GM20431 (cell line): Measurements from ENCODE around the gene FOXO4.

ENCODE experiments used
- in situ Hi-C: fragments of 300-500 bp; cut with MseI, MboI; formaldehyde crosslinking; loops from one replicate; pipeline ENCODE4 v1.15.0; 2020; ENCODE audit warnings: low sequenced_read_pairs; ENCODE audit not compliant: unreplicated experiment

FOXO4 gene

GRCh38 chrX:71098302-71098701 lies 2.7 kb downstream of the FOXO4 start:
- in situ Hi-C loops = no loop called here

- in situ Hi-C loops = no loop called here
These were observed 3.4 kb downstream of the FOXO4 start for GRCh38 chrX:71098951-71099506.

- in situ Hi-C loops = no loop called here
These were observed 4.1 kb downstream of the FOXO4 start for GRCh38 chrX:71099736-71100135.

GRCh38 chrX:71100581-71101505 lies 5.2 kb downstream of the FOXO4 start:
- in situ Hi-C loops = no loop called here

- in situ Hi-C loops = no loop called here
These were observed 6.6 kb downstream of the FOXO4 start for GRCh38 chrX:71102292-71102691.

- in situ Hi-C loops = no loop called here
These were observed 7.7 kb downstream of the FOXO4 start for GRCh38 chrX:71103110-71103983.

GRCh38 chrX:71105628-71106027 lies 10.0 kb downstream of the FOXO4 start:
- in situ Hi-C loops = no loop called here

GRCh38 chrX:71106427-71106826 lies 10.8 kb downstream of the FOXO4 start, which contains the start of gene CXorf65:
CXorf65 (minus strand) TSS chrX:71106740; CDS start chrX:71106556, 184 bp downstream.
- in situ Hi-C loops = no loop called here

GRCh38 chrX:71107245-71107644 lies 11.6 kb downstream of the FOXO4 start:
- in situ Hi-C loops = no loop called here

GRCh38 chrX:71107762-71108360 lies 12.2 kb downstream of the FOXO4 start:
- in situ Hi-C loops = no loop called here

- in situ Hi-C loops = no loop called here
These were observed 13.4 kb downstream of the FOXO4 start for GRCh38 chrX:71109051-71109450.

GRCh38 chrX:71111141-71111843 lies 15.6 kb downstream of the FOXO4 start, which contains the start of gene IL2RG:
IL2RG (minus strand) TSS chrX:71111577; CDS start chrX:71111539, 38 bp downstream.
- in situ Hi-C loops = no loop called here

GRCh38 chrX:71111921-71112431 lies 16.3 kb downstream of the FOXO4 start:
- in situ Hi-C loops = no loop called here

GRCh38 chrX:71117358-71117757 lies 21.7 kb downstream of the FOXO4 start:
- in situ Hi-C loops = no loop called here

GRCh38 chrX:71118032-71118984 lies 22.7 kb downstream of the FOXO4 start, which contains the start of gene MED12:
MED12 (plus strand) TSS chrX:71118596; CDS start chrX:71118755, 159 bp downstream.
- in situ Hi-C loops = no loop called here

- in situ Hi-C loops = no loop called here
These were observed 23.4 kb downstream of the FOXO4 start for GRCh38 chrX:71118985-71119535.

GRCh38 chrX:71128166-71128833 lies 32.6 kb downstream of the FOXO4 start:
- in situ Hi-C loops = no loop called here
